Measurements from ENCODE around the gene TMEM94.

The TMEM94 gene

DNA sequence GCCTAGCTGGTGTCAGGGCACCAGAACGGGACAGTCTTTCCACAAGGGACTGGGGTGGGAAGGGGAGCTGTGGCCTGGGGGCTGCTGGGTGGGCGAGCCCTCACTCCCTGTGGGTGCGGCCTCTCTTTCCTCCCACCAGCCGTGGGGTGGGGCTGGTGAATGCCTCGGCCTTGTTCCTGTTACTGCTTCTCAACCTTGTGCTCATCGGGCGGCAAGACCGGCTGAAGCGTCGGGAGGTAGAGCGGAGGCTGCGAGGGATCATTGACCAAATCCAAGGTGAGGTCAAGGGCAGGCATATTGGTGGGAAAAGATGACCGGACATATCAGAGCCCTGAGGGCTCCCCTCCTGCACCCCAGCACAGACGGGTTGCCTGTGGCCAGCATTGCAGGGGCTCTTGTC, 29.7 kb downstream of the TMEM94 start:
- no peak for DNase-seq (ENCODE audit: low read depth in 1 of 2, low spot score in 1 of 2)
- in situ Hi-C loops (cut with HindIII; ENCODE audit: low pct_unique_long_range_greater_than_20kb, low sequenced_read_pairs) = no loop called here
- TF ChIP-seq JUND (IDR thresholded peaks at IDR 0.05; ENCODE audit: low read depth) = no peak

DNA sequence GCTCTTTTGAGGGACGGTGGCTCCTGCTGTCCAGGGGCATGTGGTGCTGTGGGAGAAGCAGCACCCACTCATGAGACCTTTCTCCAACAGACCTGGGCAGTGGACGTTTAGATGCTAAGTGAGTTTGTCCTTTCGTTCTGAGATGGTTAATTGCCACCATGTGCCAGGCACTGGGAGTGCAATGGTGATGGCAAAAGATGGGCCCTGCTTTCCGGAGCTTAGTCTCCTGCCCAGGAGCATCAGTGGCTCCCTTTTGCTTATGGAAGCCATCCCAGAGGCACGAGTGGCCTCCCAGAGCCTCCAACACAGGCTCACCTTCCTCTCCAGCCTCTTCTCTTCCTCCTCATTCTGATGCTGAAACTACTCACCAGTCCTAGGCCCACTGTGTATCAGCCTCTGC, 30.5 kb downstream of the TMEM94 start:
- DNase-seq (ENCODE audit: low read depth in 1 of 2, low spot score in 1 of 2) = peak in 1 of 2 experiments; percentile 41
- in situ Hi-C loops (cut with HindIII; ENCODE audit: low pct_unique_long_range_greater_than_20kb, low sequenced_read_pairs) = no loop called here
- TF ChIP-seq JUND (IDR thresholded peaks at IDR 0.05; ENCODE audit: low read depth) = no peak

DNA sequence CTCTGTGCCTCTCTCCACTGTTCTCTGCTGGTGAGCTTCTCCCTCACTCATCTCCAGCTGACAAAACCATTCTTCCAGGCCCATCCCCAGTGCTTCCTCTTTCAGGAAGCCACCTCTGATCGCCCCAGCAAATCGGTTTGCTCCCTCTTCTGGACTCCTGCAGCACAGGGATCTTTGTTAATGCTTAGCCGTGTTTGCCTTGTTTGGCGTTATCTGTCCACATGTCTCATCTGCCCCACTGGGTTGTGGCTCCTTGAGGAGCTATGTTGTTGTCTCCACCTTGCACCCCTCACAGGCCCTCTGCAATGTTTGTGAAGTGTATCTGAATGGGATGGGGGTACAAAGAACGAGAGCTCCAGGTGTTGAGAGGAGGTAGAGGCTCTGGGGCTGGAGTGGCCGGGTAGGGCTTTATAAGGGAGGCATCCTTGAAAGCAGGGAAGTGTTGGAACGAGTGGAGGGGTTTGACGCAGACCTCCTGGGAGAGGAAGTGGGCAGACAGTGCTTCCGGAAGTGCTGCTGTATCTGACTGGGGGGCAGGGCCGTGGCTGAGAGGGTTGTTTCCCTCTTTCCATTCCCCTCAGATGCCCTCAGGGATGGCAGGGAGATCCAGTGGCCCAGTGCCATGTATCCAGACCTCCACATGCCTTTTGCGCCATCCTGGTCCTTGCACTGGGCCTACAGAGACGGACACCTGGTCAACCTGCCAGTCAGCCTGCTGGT, 31.1 kb downstream of the TMEM94 start:
- in situ Hi-C loops (cut with HindIII; ENCODE audit: low pct_unique_long_range_greater_than_20kb, low sequenced_read_pairs) = no loop called here
- TF ChIP-seq JUND (IDR thresholded peaks at IDR 0.05; ENCODE audit: low read depth) = no peak
- peak in 1 of 2 experiments; percentile 36 for DNase-seq (ENCODE audit: low read depth in 1 of 2, low spot score in 1 of 2)

GRCh38 chr17:75488693-75489510, 32.5 kb downstream of the TMEM94 start:
- in situ Hi-C loops (cut with HindIII; ENCODE audit: low pct_unique_long_range_greater_than_20kb, low sequenced_read_pairs) = no loop called here
- TF ChIP-seq JUND (IDR thresholded peaks at IDR 0.05; ENCODE audit: low read depth) = no peak
- no peak for DNase-seq (ENCODE audit: low read depth in 1 of 2, low spot score in 1 of 2)

DNA sequence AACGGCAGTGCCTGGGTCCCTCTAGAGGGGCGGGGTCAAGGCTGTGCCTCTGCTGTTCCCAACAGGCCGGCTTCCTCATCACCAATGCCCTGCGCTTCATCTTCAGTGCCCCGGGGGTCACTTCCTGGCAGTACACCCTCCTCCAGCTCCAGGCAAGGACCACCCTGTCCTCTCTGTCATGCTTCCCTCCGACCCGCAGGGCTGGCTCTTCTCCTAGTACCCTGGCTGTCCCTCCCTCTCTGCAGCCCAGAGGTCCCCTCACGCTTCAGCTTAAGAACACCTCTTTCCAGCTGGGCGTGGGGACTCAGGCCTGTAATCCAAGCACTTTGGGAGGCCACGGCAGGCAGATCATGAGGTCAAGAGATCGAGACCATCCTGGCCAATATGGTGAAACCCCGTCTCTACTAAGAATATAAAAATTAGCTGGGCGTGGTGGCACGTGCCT, 33.1 kb downstream of the TMEM94 start:
- DNase-seq (ENCODE audit: low read depth in 1 of 2, low spot score in 1 of 2) = no peak
- no peak for TF ChIP-seq JUND (IDR thresholded peaks at IDR 0.05; ENCODE audit: low read depth)
- in situ Hi-C loops (cut with HindIII; ENCODE audit: low pct_unique_long_range_greater_than_20kb, low sequenced_read_pairs) = no loop called here

DNA sequence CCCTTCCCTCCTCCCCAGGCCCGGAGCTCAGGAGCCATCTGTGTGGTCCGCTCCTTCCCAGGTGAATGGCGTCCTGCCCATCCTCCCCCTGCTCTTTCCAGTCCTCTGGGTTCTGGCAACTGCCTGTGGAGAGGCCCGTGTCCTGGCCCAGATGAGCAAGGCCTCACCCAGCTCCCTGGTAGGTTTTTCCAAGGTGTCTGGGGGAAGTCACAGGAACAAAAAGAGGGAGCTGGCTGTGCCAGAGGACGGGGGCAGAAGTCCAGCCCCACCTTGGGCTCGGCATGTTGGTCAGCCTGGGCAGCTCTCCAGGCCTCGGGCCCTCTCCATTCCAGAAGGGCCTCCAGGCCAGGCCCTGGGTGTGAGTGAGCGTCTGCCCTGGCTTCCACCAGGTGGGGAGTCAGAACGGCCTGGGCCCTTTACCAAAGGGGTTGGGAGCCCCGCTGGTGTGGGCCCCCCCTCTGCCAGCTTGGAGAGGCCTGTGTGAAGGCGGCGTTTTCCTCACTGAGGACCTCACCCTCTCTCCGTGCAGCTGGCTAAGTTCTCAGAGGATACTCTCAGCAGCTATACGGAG, 33.8 kb downstream of the TMEM94 start:
- in situ Hi-C loops (cut with HindIII; ENCODE audit: low pct_unique_long_range_greater_than_20kb, low sequenced_read_pairs) = no loop called here
- TF ChIP-seq JUND (IDR thresholded peaks at IDR 0.05; ENCODE audit: low read depth) = no peak

GRCh38 chr17:75490953-75491649, 34.7 kb downstream of the TMEM94 start:
- in situ Hi-C loops (cut with HindIII; ENCODE audit: low pct_unique_long_range_greater_than_20kb, low sequenced_read_pairs) = no loop called here
- no peak for TF ChIP-seq JUND (IDR thresholded peaks at IDR 0.05; ENCODE audit: low read depth)
- no peak for DNase-seq (ENCODE audit: low read depth in 1 of 2, low spot score in 1 of 2)

More for the DNA sequence above, 33.8 kb downstream of the TMEM94 start:
- DNase-seq (ENCODE audit: low read depth in 1 of 2, low spot score in 1 of 2) = no peak

DNA sequence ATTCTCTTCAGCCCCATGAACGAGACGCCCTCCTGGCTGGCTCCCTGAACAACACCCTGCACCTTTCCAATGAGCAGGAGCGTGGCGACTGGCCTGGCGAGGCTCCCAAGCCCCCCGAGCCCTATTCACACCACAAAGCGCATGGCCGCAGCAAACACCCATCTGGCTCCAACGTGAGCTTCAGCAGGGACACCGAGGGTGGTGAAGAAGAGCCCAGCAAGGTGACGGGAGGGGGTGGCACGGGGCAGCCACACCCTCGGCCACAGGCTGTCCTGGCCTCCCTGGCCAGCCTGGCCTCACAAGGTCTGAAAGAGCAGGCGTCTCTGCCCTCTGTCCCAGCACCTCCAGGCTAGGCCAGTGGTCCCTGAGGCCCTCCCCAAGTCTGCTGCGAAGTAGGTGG, 35.2 kb downstream of the TMEM94 start:
- in situ Hi-C loops (cut with HindIII; ENCODE audit: low pct_unique_long_range_greater_than_20kb, low sequenced_read_pairs) = no loop called here
- TF ChIP-seq JUND (IDR thresholded peaks at IDR 0.05; ENCODE audit: low read depth) = no peak
- no peak for DNase-seq (ENCODE audit: low read depth in 1 of 2, low spot score in 1 of 2)

DNA sequence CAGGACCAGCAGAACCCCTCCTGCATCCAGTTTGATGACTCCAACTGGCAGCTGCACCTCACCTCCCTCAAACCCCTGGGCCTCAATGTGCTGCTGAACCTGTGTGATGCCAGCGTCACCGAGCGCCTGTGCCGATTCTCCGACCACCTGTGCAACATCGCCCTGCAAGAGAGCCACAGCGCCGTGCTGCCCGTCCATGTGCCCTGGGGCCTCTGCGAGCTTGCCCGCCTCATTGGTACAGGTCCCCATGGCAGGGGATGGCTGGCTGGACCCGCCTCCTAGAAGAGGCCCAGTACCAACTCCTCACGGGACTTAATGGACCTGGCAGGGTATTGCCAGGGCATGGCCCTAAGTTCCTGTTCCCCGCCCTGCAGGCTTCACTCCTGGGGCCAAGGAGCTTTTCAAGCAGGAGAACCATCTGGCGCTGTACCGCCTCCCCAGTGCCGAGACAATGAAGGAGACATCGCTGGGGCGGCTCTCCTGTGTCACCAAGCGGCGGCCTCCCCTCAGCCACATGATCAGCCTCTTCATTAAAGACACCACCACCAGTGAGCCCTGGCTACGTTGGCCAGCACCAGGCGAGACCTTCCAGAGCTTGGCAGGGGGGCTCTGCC, 36.2 kb downstream of the TMEM94 start:
- in situ Hi-C loops (cut with HindIII; ENCODE audit: low pct_unique_long_range_greater_than_20kb, low sequenced_read_pairs) = no loop called here
- no peak for TF ChIP-seq JUND (IDR thresholded peaks at IDR 0.05; ENCODE audit: low read depth)

DNA sequence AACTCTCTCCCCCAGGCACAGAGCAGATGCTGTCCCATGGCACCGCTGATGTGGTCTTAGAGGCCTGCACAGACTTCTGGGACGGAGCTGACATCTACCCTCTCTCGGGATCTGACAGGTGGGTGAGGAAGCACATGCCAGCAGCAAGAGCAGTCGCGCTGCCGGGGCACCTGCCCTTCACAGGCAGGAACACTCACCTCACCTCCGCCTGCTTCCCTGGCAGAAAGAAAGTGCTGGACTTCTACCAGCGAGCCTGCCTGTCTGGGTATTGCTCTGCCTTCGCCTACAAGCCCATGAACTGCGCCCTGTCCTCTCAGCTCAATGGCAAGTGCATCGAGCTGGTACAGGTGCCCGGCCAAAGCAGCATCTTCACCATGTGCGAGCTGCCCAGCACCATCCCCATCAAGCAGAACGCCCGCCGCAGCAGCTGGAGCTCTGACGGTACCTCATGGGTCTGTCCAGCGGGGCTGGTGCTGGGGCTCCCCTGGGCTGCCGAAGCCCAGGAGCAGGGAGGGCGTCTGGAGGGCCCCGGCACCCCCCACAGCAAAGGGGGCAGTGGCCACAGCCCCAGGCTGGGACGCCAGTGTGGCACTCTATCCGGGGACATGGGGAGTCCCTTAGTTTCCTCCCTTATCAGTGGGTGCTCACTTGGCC, 37.2 kb downstream of the TMEM94 start:
- in situ Hi-C loops (cut with HindIII; ENCODE audit: low pct_unique_long_range_greater_than_20kb, low sequenced_read_pairs) = no loop called here
- TF ChIP-seq JUND (IDR thresholded peaks at IDR 0.05; ENCODE audit: low read depth) = no peak
- DNase-seq (ENCODE audit: low read depth in 1 of 2, low spot score in 1 of 2) = no peak

More for the DNA sequence above, 36.2 kb downstream of the TMEM94 start:
- no peak for DNase-seq (ENCODE audit: low read depth in 1 of 2, low spot score in 1 of 2)

- no peak for TF ChIP-seq JUND (IDR thresholded peaks at IDR 0.05; ENCODE audit: low read depth)
- no peak for DNase-seq (ENCODE audit: low read depth in 1 of 2, low spot score in 1 of 2)
- in situ Hi-C loops (cut with HindIII; ENCODE audit: low pct_unique_long_range_greater_than_20kb, low sequenced_read_pairs) = no loop called here
Observed at GRCh38 chr17:75494326-75494877, 38.0 kb downstream of the TMEM94 start.
